Astrocyte (in vitro differentiated cells and primary cell): ENCODE data around the gene ECI1. TPM values are rescaled to one million over a fixed set of nuclear protein-coding genes. Genes with fewer than 3 reads are reported as not detected.

Source experiments
- DNase-seq: peaks from one replicate; pipeline ENCODE4 v3.0.0-alpha.2; 2010; ENCODE audit warnings: low read depth
- FAIRE-seq: peaks from 2 replicates; lab custom pipeline; 2011; peaks lifted over from hg19 to GRCh38; lab: Jason Lieb, UNC
- H2AFZ ChIP-seq: 2 replicates; pipeline ENCODE4 v1.6.0; 2012; ENCODE audit warnings: low read depth, low read length, inconsistent platforms
- H3K27ac ChIP-seq: 2 replicates; pipeline ENCODE4 v1.5.1; 2011; ENCODE audit warnings: low read depth, low read length, inconsistent platforms
- H3K27me3 ChIP-seq: 2 replicates; pipeline ENCODE4 v1.6.0; 2011; ENCODE audit warnings: low read length, inconsistent platforms; ENCODE audit not compliant: insufficient read depth
- H3K36me3 ChIP-seq: 2 replicates; pipeline ENCODE4 v1.5.1; 2011; ENCODE audit warnings: low read length, inconsistent platforms; ENCODE audit not compliant: insufficient read depth
- H3K4me1 ChIP-seq: 2 replicates; pipeline ENCODE4 v1.5.1; 2011; ENCODE audit warnings: low read length, inconsistent platforms; ENCODE audit not compliant: insufficient read depth
- H3K4me2 ChIP-seq: 2 replicates; pipeline ENCODE4 v1.6.0; 2012; ENCODE audit warnings: low read length, inconsistent platforms
- H3K4me3 ChIP-seq: 2 replicates; pipeline ENCODE4 v1.5.1; 2011; ENCODE audit warnings: low read depth, mild to moderate bottlenecking, low read length, inconsistent platforms; ENCODE audit not compliant: insufficient read depth
- H3K79me2 ChIP-seq: 2 replicates; pipeline ENCODE4 v1.6.0; 2012; ENCODE audit warnings: mild to moderate bottlenecking, low read length, inconsistent platforms; ENCODE audit not compliant: insufficient read depth
- H3K9ac ChIP-seq: 2 replicates; pipeline ENCODE4 v1.6.0; 2012; ENCODE audit warnings: mild to moderate bottlenecking, low read length, inconsistent platforms
- H3K9me3 ChIP-seq: 2 replicates; pipeline ENCODE4 v1.5.1; 2012; ENCODE audit warnings: low read depth, mild to moderate bottlenecking, low read length, inconsistent platforms; ENCODE audit not compliant: insufficient read depth
- H4K20me1 ChIP-seq: 2 replicates; pipeline ENCODE4 v1.6.0; 2012; ENCODE audit warnings: low read length, inconsistent platforms; ENCODE audit not compliant: insufficient read depth
- H3K27ac Mint-ChIP-seq: one replicate; pipeline ENCODE4 v1.8.0; 2021; ENCODE audit warnings: mild to moderate bottlenecking, mixed read lengths; ENCODE audit not compliant: unreplicated experiment
- H3K27me3 Mint-ChIP-seq: one replicate; pipeline ENCODE4 v1.8.0; 2021; ENCODE audit warnings: low read depth, mixed read lengths; ENCODE audit not compliant: unreplicated experiment
- H3K36me3 Mint-ChIP-seq: one replicate; pipeline ENCODE4 v1.8.0; 2021; ENCODE audit warnings: low read depth, mixed read lengths; ENCODE audit not compliant: unreplicated experiment
- H3K4me1 Mint-ChIP-seq: one replicate; pipeline ENCODE4 v1.8.0; 2021; ENCODE audit warnings: low read depth, mixed read lengths; ENCODE audit not compliant: unreplicated experiment
- H3K4me3 Mint-ChIP-seq: one replicate; pipeline ENCODE4 v1.8.0; 2021; ENCODE audit warnings: mild to moderate bottlenecking, moderate library complexity, mixed read lengths; ENCODE audit not compliant: unreplicated experiment
- H3K9me3 Mint-ChIP-seq: one replicate; pipeline ENCODE4 v1.8.0; 2021; ENCODE audit warnings: mild to moderate bottlenecking, mixed read lengths; ENCODE audit not compliant: unreplicated experiment
- EZH2 ChIP-seq: IDR thresholded peaks from 2 replicates; pipeline ENCODE4 v1.6.1; 2012; ENCODE audit warnings: mild to moderate bottlenecking, low read length, inconsistent platforms; ENCODE audit not compliant: insufficient read depth
- total RNA-seq: library from RNA; stranded (reverse); gene quantifications from 2 replicates; pipeline ENCODE4 v1.2.1, GENCODE V29; 2021
- TF ChIP-seq, protein P1 (sequence below): IDR thresholded peaks from 2 replicates; pipeline ENCODE4 v1.5.1; 2011; ENCODE audit warnings: low read depth, mild to moderate bottlenecking, inconsistent platforms, low read length, moderate library complexity; ENCODE audit not compliant: insufficient read depth

Gene ECI1
- total RNA-seq, 1 donor from 2014 or later: 53.4 TPM

- Histone ChIP-seq H3K79me2 (no peaks in the 10 kb centered on the region), H3K9me3 (no peaks in the 10 kb centered on the region), H2AFZ (no peak overlapping the region), H4K20me1 (no peaks in the 10 kb centered on the region), H3K4me2 (no peak overlapping the region), H3K4me1 (no peaks in the 10 kb centered on the region), H3K4me3 (no peak overlapping the region), H3K27ac (no peak overlapping the region), H3K9ac (no peak overlapping the region), H3K27me3 (no peaks in the 10 kb centered on the region), H3K36me3 (no peaks in the 10 kb centered on the region)
- DNase-seq: no peak
- no peak for FAIRE-seq
- no peak for TF ChIP-seq EZH2
- TF ChIP-seq, protein P1, sequence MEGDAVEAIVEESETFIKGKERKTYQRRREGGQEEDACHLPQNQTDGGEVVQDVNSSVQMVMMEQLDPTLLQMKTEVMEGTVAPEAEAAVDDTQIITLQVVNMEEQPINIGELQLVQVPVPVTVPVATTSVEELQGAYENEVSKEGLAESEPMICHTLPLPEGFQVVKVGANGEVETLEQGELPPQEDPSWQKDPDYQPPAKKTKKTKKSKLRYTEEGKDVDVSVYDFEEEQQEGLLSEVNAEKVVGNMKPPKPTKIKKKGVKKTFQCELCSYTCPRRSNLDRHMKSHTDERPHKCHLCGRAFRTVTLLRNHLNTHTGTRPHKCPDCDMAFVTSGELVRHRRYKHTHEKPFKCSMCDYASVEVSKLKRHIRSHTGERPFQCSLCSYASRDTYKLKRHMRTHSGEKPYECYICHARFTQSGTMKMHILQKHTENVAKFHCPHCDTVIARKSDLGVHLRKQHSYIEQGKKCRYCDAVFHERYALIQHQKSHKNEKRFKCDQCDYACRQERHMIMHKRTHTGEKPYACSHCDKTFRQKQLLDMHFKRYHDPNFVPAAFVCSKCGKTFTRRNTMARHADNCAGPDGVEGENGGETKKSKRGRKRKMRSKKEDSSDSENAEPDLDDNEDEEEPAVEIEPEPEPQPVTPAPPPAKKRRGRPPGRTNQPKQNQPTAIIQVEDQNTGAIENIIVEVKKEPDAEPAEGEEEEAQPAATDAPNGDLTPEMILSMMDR: no peak
- Mint-ChIP-seq H3K27me3 (peaks cover 8% of the 10 kb centered on the region), H3K4me3 (no peak overlapping the region), H3K9me3 (no peaks in the 10 kb centered on the region), H3K36me3 (peaks cover 2% of the 10 kb centered on the region), H3K4me1 (no peaks in the 10 kb centered on the region), H3K27ac (no peak overlapping the region)
Observed at GRCh38 chr16:2289282-2289681, 37.9 kb upstream of the ECI1 start.

GRCh38 chr16:2288726-2289125 is 37.3 kb upstream of the ECI1 start:
- no peak for FAIRE-seq
- Histone ChIP-seq H3K4me2 (no peak overlapping the region), H3K9ac (no peak overlapping the region), H3K27ac (no peak overlapping the region), H3K9me3 (no peaks in the 10 kb centered on the region), H3K36me3 (no peaks in the 10 kb centered on the region), H3K4me3 (no peak overlapping the region), H2AFZ (no peak overlapping the region), H3K79me2 (no peaks in the 10 kb centered on the region), H4K20me1 (no peaks in the 10 kb centered on the region), H3K27me3 (no peaks in the 10 kb centered on the region), H3K4me1 (no peaks in the 10 kb centered on the region)
- no peak for DNase-seq
- Mint-ChIP-seq H3K9me3 (no peaks in the 10 kb centered on the region), H3K4me3 (no peak overlapping the region), H3K27ac (no peak overlapping the region), H3K4me1 (no peaks in the 10 kb centered on the region), H3K27me3 (peaks cover 10% of the 10 kb centered on the region), H3K36me3 (peaks cover 2% of the 10 kb centered on the region)
- TF ChIP-seq, protein P1: no peak
- no peak for TF ChIP-seq EZH2

DNA sequence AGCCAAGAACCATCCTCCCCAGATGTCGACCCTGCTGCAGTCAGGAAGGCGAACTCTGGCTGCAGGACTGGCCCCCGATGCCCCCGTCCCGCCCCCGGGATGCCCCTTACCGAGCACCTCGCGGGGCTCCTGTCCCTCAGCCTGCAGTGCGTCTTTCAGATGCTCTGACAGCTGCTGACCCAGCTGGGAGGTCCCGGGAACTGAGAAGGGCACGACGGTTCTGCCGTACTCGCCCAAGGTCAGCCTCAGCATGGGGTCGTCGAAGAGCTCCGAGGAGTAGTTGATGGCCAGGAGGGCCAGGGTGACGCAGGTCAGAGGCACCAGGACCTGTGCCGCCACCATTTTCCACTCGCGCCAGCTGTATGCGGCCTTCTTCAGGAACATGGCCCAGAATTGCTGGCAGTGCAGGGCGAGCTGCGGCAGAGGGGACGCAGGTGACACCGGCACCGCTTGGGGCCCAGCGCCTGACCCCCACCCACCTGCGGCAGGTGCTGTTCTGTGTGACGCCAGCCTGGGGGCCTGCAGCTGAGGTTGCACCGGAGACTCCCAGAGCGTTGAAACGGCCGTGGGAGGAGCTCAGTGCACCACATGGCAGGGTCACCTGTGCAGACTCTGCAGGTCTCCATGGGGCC is 36.6 kb upstream of the ECI1 start:
- Mint-ChIP-seq H3K27me3 (peaks cover 15% of the 10 kb centered on the region), H3K4me1 (no peaks in the 10 kb centered on the region), H3K4me3 (no peak overlapping the region), H3K27ac (no peak overlapping the region), H3K9me3 (no peaks in the 10 kb centered on the region), H3K36me3 (peaks cover 2% of the 10 kb centered on the region)
- Histone ChIP-seq H3K36me3 (no peaks in the 10 kb centered on the region), H4K20me1 (no peaks in the 10 kb centered on the region), H3K9ac (no peak overlapping the region), H3K4me3 (no peak overlapping the region), H3K79me2 (no peaks in the 10 kb centered on the region), H3K27me3 (no peaks in the 10 kb centered on the region), H3K27ac (no peak overlapping the region), H3K4me1 (no peaks in the 10 kb centered on the region), H3K4me2 (no peak overlapping the region), H3K9me3 (no peaks in the 10 kb centered on the region), H2AFZ (no peak overlapping the region)
- DNase-seq (no peak), FAIRE-seq (no peak)
- TF ChIP-seq, protein P1: no peak
- no peak for TF ChIP-seq EZH2
